Neural cell (in vitro differentiated cells): ENCODE data around the gene BRINP1.

Experiments used
- EZH2 ChIP-seq: fragments of 200-600, 300-800 bp; shearing (Covaris generic), sonication (generic); IDR thresholded peaks from 2 replicates; pipeline ENCODE4 v1.6.1; 2014; ENCODE audit warnings: antibody characterized with exemption, low read length, borderline replicate concordance, mild to moderate bottlenecking; ENCODE audit not compliant: insufficient read depth, poor library complexity, severe bottlenecking
- POLR2AphosphoS5 ChIP-seq: IDR thresholded peaks from 2 replicates; pipeline ENCODE4 v1.6.1; 2012
- RAD21 ChIP-seq: fragments of 450-650 bp; conservative IDR thresholded peaks from 2 replicates; pipeline ENCODE4 v1.6.1; 2014; ENCODE audit warnings: antibody characterized with exemption, mild to moderate bottlenecking, moderate library complexity
- SMC3 ChIP-seq: fragments of 450-650 bp; conservative IDR thresholded peaks from 2 replicates; pipeline ENCODE4 v1.6.1; 2014; ENCODE audit warnings: antibody characterized with exemption, mild to moderate bottlenecking, moderate library complexity; ENCODE audit not compliant: poor library complexity
- TAF1 ChIP-seq: IDR thresholded peaks from 2 replicates; pipeline ENCODE4 v1.6.1; 2012; ENCODE audit warnings: low read depth
- TF ChIP-seq, protein P1 (sequence below): fragments of 450-650 bp; IDR thresholded peaks from 2 replicates; pipeline ENCODE4 v1.5.1; 2014; ENCODE audit warnings: antibody characterized with exemption, mild to moderate bottlenecking, moderate library complexity; ENCODE audit not compliant: poor library complexity, severe bottlenecking
- TF ChIP-seq, protein P2 (sequence below): IDR thresholded peaks from 2 replicates; pipeline ENCODE4 v1.6.1; 2012; ENCODE audit warnings: borderline replicate concordance

DNA sequence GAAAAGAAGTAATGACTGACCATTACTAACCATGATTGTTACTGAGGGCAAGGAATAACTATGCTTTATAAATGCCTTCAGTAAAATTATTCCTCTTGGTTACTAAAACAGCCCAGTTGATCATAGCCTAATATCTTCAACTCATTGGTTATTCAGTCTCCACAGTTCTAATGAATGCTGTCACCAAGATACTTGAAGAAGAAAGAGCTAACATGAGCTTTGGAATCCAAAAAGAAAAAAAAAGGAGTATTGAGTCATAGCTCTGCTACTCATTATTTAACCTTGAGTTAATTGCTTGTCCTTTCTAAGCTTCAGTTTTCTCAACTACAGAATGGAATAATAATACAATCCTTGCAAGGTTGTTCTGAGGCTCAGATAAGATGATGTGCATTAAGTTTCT lies 187.7 kb downstream of the BRINP1 start:
- TF ChIP-seq, protein P1, sequence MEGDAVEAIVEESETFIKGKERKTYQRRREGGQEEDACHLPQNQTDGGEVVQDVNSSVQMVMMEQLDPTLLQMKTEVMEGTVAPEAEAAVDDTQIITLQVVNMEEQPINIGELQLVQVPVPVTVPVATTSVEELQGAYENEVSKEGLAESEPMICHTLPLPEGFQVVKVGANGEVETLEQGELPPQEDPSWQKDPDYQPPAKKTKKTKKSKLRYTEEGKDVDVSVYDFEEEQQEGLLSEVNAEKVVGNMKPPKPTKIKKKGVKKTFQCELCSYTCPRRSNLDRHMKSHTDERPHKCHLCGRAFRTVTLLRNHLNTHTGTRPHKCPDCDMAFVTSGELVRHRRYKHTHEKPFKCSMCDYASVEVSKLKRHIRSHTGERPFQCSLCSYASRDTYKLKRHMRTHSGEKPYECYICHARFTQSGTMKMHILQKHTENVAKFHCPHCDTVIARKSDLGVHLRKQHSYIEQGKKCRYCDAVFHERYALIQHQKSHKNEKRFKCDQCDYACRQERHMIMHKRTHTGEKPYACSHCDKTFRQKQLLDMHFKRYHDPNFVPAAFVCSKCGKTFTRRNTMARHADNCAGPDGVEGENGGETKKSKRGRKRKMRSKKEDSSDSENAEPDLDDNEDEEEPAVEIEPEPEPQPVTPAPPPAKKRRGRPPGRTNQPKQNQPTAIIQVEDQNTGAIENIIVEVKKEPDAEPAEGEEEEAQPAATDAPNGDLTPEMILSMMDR: no peak
- TF ChIP-seq TAF1 (no peak), RAD21 (no peak), SMC3 (no peak), EZH2 (no peak), POLR2AphosphoS5 (no peak)
- TF ChIP-seq, protein P2, sequence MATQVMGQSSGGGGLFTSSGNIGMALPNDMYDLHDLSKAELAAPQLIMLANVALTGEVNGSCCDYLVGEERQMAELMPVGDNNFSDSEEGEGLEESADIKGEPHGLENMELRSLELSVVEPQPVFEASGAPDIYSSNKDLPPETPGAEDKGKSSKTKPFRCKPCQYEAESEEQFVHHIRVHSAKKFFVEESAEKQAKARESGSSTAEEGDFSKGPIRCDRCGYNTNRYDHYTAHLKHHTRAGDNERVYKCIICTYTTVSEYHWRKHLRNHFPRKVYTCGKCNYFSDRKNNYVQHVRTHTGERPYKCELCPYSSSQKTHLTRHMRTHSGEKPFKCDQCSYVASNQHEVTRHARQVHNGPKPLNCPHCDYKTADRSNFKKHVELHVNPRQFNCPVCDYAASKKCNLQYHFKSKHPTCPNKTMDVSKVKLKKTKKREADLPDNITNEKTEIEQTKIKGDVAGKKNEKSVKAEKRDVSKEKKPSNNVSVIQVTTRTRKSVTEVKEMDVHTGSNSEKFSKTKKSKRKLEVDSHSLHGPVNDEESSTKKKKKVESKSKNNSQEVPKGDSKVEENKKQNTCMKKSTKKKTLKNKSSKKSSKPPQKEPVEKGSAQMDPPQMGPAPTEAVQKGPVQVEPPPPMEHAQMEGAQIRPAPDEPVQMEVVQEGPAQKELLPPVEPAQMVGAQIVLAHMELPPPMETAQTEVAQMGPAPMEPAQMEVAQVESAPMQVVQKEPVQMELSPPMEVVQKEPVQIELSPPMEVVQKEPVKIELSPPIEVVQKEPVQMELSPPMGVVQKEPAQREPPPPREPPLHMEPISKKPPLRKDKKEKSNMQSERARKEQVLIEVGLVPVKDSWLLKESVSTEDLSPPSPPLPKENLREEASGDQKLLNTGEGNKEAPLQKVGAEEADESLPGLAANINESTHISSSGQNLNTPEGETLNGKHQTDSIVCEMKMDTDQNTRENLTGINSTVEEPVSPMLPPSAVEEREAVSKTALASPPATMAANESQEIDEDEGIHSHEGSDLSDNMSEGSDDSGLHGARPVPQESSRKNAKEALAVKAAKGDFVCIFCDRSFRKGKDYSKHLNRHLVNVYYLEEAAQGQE: no peak
